Activated CD8-positive, alpha-beta memory T cell treated with anti-CD3 and anti-CD28 coated beads, Interleukin-2, amount 50 U/mL, for 24 hours (primary cell): ENCODE measurements around the gene ANKRD44.

Experiments
- DNase-seq: peaks from one replicate; pipeline ENCODE4 v3.0.0-alpha.2; 2020; ENCODE audit errors: extremely low read depth

The ANKRD44 gene

DNA sequence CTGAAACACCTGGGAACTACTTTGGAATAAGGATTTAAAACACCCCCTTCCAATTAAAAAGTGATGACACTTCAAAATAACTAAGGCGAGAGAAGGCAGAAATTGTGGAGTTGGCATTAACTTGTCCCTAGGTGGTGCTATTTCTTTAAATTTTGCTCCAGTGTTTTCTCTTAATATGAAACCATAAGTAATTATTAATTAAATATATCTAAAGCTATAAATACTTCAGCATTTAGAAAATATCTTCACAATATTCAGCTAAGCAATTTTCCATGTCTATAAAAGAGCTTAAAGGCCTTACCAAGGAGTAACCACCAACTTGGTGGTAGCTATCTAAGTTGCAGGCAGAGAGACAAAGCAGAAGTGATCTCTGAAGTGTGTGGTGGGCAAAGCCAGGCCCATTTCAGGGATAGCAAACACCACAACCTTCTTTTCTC, 197.3 kb downstream of the ANKRD44 start:
- no peak for DNase-seq

DNA sequence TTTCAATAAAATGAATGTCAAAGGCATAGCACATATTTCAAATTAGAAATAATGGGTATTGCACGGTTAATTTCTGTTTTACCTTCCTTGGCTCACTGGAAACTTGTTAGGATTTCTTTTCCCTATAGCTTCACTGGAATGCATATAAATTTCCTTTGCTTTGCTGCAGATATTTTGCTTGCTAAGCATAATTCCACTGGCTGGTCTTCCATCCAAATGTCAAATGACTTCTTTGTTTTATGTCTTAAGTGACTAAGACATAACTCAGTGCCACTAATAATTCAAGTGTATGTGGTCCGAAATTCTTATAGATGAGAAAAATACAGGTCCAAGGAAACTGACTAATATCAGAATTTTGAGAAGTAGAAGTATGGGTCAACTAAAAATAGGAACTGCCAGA, 201.3 kb downstream of the ANKRD44 start:
- no peak for DNase-seq

DNA sequence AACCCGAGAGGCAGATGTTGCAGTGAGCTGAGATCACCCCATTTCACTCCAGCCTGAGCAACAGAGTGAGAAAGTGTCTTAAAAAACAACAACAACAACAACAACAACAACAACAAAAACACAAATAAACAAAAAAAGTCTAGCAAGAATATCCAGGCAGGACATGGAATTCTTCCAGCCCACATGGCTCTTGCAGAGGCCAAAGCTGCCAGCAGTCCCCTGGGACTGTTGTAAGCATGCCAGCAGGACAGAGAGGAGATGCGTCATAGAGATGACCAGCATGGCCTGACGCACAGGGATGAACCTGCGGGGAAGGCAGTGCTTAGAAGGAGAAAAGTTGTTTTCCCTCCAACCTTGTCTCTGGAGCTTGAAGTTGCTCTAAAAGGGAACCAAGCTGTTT, 201.8 kb downstream of the ANKRD44 start:
- DNase-seq: no peak

DNA sequence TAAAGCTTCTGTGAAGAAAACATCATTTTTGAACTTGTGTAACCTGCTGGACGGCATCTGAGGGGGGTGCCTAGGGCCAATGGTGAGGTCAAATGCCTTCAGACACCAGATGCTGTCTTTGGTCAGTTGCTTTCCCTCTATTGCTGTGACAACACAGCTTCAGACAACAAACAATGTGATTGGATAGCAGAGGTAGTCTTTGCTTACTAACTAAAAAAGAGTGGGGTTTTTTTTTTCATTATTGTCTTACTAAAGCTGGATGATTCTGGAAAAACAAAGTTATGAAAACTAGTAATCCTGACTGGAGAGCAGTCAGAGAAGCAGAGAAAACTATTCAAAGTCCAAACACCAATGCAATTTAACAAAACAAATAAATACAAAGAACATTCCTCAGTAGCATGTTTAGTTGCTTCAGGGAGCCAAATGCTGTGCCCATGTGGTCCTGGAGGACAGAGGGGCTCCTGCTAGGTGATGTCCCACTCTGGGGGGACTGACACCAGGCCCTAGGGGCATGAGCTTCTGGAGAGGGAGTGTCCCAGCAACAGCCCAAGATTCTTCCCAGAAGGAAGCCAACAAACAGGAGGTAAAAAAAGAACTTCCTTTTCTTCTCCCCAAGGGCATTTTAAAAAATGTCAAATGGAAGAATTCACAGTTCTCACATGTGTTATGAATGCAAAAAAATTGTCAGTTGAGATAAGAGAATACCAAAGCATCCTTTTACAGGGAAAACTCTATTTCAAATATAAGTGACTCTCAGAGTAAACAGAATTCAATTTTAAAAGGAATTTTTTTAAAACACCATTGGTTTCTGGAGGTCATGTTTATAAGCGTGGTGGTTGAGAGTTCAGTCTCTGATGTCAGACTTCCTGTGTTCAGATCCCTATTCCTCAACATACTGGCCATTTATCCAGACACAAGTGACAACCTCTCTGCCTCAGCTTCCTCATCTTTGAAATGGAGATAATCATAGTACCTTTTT, 203.0 kb downstream of the ANKRD44 start:
- no peak for DNase-seq

DNA sequence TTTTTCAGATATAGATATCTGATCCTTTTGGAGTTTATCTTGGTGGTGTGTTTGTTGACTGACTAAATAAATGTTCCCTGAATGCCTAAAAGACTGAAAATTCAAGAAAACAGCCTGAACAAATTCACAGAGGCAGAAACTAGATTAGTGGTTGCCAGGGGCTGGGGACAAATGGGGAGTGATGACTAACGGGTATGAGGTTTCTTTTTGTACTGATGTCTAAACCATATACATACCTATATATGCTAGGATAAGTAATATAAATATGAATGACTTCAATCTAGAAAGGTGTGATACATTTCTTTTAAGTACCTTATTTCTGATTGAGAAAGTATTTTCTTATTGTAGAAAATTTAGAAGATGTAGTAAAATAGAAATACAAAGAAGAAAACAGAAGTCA, 207.2 kb downstream of the ANKRD44 start:
- DNase-seq: no peak

DNA sequence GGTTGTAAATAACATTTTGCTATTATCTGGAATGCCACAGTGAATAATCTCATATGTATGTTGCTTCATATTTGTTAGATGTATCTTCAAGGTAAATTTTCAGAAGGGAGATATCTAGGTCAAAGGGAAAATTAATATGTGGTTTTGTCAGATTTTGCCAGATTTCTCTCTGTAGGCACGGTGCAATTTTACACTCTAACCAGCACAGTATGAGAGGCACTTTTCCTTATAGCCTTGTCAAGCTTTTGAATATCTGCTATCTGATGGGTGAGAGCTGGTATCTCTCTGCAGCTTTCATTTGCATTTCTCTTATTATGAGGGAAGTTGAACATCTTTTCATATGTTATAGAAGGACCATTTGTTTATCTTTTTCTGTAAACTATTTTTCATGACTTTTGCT, 208.3 kb downstream of the ANKRD44 start:
- DNase-seq: no peak

DNA sequence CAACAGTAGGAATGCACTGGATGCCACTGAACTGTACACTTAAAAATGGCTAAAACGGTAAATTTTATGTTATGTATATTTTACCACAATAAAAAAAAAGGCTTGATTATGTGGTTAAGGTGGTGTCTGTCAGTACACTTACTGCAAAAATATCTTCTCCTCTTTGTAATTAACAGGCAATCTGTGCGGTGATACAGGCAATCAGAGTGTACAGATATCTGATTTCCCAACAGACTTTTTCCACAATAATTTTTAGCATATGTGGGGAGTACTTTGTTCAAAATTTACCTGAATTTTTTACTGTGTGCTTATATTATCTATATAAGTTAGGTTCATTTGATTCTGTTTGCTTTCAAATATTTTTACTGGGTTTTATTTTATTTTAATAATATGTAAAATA, 209.1 kb downstream of the ANKRD44 start:
- no peak for DNase-seq

DNA sequence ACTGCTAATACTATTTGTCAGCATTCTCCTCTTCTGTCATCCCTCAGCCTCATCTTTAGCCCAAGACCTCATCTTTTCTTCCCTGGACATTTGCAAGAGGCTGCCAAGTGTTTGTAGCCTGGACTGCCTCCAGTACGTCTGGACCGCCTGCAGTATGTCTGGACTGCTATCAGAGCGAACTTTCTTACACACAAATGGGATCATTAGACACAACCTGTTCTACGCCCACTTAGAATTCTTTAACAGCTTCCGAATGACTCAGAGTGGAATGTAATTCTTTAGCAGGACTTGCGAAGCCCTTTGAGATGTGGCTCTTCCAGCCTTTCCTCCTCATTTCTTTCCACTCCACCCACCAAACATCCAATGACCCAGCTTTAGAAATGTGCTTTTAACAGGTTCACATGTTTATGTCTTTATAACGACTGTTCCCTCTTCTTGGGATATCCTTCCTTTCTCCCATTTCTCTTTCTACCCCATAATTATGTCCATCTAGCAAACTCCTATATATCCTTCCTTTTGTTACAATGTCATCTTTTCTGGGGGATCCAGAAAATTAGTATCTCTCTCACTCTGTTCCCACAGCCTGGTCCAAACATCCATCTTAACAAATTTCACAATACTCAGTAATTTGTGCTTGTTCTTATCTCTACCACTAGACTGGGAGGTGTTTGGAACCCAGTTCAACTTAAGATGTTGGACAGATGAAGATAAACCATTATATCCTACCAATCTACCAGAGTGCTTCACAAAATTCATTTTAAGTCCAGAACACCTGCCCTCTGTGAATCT, 212.8 kb downstream of the ANKRD44 start:
- no peak for DNase-seq

DNA sequence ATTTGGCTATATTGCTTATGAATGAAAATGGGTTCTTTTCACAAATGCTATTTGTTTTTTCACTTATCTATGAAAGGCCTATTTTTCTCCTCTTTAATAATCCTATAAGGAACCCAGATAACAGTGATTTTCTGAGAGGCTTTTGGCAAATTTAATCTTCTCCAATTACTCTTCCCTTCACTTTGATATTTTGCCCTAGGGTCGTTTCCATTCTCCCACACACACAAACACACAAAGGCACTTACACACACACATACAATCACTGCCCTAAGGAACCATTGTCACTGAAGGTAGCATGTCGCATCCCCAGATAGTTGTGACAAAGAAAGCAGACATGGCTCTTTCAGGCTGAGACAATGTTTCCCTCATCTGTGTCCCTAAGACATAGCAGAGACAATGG, 213.9 kb downstream of the ANKRD44 start:
- DNase-seq: no peak

DNA sequence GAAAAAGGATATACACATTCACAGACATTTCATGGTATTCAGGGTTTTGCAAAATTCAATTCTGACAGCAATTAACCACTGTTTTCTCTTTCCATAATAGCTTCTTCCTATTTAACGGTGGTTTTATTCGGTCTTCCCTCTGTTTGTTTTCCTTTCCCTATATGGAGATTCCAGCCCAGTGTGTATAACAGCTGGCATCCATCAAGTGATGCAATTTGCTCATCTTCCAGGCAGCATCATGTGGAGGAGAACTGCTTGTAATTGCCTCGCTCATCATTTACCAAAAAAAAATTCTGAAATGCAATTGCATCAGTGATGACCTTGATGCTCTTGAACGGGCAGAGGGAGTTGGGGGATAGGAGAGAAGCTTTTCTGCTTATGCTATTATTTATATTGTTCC, 218.1 kb downstream of the ANKRD44 start:
- DNase-seq: no peak

DNA sequence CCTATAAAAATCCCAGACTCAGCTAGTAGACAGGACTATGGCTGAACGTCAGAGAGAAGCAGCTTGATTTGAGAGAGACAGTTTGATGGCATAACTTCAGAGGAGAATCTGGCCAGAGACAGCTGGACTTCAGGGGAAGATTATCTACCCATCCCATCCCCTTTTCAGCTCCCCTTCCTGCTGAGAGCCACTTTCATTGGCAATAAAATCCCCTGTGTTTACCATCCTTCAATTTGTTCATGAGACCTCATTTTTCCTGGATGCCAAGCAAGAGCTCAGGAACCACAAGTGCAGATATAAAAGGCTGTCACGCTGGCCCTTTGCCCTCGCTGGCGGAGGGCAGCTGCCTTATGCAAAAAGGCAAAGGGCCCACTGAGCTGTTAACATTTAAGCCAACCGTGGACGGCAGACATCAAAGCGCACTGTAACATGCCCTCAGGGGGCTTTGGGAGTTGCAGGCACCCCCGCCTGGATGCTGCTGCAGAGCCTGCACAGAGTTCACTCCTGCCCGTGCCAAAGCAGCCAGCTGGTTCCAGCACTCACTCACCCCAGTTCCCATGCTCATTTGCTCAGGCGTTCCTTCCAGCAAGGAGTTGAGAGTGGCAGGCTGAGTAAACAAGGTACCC, 219.7 kb downstream of the ANKRD44 start:
- DNase-seq: no peak

DNA sequence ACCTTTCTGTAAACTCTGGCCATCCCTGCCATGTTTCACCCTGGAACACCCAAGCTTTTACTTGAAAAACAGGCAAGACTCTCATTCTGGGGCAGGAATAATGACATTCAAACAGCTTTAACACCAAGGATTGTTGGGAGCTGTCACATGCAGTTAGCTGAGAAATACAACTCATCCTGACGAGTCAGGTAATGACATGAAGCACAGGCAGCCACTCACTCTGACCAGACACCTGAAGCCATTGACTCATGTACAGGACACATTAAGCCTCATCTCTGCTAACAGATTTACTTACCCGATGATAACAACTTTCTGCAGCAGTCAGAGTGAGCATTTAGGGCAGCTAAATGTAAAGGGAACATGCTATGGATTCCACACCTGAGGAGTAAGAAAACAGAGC, 220.9 kb downstream of the ANKRD44 start:
- DNase-seq: no peak

DNA sequence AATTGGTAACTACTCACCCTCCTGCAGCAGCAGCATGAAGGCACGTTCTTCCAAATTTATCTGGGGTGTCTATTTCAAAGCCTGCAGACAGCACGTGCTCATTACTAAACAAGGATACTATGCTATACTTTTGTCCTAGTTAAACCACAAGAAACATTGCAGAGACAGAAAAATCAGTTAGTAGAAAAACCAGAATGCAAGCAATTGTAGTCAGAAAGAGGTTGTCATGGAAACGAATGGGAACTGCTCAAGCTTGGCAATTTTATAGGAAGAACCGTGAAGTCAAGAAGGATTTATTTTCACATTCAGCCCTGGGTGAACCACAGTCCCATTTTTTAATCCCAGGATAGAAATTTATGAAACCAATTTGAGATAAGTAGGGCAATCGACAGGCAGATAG, 221.9 kb downstream of the ANKRD44 start:
- no peak for DNase-seq

DNA sequence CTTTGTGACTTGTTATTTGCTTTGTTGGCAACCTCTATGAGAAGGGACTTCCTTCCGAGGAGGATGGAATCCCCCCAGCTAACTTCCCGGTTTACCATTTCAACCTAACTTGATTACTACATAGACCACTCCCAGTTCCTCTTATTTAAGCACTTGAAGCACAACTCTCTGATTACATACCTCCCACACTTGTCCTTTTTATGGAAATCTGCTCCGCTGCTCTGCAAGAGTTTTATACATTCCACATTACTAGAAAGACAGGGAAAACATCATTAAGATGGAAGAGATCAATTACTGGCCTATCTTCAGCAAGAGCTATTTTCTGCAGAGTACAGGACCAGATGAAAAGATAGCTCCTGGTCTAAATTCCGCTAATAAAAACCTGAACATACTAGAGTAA, 224.1 kb downstream of the ANKRD44 start:
- no peak for DNase-seq

DNA sequence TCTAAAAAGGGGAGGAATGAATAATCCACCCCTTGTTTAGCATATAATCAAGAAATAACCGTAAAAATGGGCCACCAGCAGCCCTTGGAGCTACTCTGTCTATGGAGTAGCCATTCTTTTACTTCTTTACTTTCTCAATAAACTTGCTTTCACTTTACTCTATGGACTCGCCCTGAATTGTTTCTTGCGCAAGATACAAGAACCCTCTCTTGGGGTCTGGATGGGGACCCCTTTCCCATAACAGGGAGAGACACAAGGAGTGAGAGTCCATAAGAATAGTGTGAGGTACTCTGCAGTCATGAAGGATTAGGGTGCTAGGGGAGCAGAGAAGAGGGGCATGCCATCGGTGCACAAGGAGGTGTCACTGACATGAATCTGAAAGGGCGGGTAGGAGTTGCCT, 224.9 kb downstream of the ANKRD44 start:
- DNase-seq: no peak

DNA sequence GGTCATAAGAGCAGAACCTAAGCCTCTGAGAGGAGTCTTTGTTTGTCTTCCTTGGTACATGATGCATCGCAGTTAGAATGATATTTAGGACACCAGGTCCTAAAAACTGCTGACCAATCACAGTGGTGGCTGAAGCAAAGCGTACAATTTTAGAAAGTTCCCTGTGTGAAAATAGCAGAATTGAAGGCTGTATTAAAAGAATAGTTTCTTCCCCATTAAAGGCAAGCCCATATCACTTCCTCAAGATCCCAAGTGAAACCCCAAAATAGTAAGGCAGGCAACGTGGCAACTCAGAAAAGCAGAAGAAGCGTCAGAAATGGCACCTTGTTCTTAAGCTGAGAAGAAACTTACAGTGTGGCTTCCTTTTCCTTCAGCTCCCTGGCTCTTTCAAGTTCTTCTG, 229.3 kb downstream of the ANKRD44 start:
- DNase-seq: no peak

DNA sequence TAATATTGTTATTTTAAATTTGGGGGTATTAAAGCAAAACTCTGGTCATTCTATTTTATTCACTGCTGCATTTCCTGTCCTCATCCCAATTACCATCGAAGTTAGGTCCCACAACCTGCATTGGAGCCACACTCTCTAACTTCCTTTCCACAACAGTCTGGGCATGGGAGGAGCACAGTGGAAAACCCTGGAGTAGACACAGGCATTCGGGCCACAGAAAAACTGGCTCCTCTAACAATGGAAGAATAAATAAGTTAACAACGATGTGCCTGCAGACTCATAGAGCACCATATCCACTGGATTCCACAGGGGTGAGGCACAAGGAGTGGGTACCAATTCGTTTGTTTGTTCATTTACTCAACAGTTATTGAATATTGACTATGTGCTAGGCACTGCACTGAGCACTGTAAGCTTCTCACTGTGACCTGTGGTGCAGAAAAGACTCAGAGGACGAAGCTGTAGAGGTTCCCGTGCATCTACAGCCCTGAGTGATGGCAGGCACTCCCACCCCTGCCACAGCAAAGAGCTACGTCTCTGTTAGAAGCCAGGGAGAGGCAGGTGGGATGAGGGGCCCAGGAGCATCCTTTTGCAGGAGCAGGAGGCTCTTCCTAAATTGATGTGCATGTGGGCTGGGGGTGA, 229.9 kb downstream of the ANKRD44 start:
- DNase-seq: no peak

DNA sequence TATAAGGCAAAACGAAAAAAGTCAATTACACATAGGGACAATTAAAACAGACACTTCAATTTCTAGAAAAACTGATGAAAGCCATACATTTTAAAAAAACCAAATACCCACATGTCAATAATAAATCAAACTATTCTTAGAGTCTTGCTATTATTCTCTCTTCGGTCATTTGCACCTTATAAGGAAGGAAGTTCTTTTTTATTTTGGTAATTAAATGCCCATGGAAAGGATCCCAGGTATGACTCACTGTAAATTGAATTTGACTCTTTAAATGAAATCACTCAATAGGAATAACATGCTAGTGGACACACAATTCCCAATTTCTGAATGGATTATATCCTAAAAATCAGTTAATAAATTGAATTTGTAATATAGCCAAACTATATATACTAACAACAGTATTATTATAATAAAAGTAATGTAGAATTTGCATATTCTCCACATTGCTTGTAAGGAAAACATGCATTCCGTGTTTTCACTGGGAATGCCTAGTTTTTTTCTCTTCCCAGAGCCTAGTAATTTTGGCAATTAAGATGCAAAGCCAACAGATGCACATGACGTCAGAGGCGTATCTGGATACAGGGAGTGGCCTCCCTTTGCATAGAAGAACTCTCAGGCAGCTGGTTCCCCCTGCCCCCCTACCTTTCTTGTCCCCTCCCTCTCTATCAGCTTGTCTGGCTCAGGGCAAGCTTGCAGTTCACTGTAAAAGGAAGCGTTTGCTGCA, 230.6 kb downstream of the ANKRD44 start:
- no peak for DNase-seq

DNA sequence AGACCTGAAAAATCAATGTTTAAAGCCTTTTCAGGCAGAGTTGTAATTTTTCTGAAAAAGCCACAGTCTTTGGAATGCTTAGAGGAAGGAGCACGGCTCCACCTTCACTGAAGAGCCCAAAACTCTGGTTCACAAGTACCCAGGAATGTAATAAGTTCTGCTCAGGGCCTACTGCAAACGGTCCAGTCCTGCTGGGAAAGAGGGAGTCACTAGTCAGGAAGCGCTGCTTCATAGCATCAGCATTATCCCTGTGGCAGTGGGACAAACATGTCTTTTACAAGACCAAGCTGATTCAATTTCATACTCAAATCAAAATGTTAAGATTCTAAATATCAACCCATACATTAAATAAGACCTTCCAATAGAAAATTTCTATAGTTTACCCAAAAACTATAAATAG, 231.2 kb downstream of the ANKRD44 start:
- DNase-seq: no peak

DNA sequence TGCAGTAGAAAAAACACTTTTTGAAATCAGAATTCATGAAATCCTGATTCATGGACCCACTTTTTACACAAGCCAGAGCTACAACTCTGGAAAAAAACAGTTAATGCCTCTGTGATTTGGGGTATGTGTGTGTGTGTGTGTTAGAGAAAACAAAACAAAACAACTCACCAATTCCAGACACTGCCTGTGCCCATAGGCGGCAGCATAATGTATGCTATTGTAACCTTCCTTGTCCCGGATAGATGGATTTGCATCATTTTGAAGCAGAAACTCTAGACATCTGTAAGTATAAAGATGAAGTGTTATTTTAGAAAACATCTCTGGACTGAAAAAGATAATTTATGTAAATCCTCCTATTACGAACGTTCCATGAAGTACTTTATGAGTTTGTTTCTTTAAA, 232.0 kb downstream of the ANKRD44 start:
- DNase-seq: no peak

DNA sequence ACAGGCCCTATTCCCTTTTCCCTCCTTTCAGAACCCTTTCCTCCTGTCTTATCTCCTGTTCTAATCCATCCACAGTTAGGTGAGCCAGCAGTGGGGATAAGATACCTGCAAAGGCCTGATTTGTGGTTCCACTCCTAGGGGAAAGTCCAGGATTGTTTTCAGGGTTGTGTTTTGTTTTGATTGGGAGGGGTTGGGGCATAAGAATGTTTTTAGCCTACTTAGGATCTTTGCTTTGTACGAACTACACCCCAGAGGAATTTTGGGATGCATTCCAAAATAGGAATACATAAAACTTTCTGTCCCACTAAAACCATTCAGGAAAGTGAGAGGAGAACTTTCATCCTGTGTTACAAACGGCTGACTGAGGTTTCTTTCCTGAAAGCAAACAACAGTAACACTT, 233.2 kb downstream of the ANKRD44 start:
- no peak for DNase-seq
